Measurements from ENCODE around the gene EIF3I.
"Not testable (repeated sequence)": the region's sequence is repeated elsewhere in the genome, so short reads cannot be mapped to it uniquely, and the experiment has no call there.

Gene EIF3I

GRCh38 chr1:32232558-32233304 lies 10.5 kb downstream of the EIF3I start:
- no peak for DNase-seq (ENCODE audit: low read depth)

GRCh38 chr1:32234792-32235191 lies 12.6 kb downstream of the EIF3I start:
- no peak for DNase-seq (ENCODE audit: low read depth)

GRCh38 chr1:32239337-32239736 lies 17.1 kb downstream of the EIF3I start:
- DNase-seq (ENCODE audit: low read depth): no peak

GRCh38 chr1:32239790-32240139 lies 17.6 kb downstream of the EIF3I start:
- DNase-seq (ENCODE audit: low read depth): no peak

- no peak for DNase-seq (ENCODE audit: low read depth)
Measured at GRCh38 chr1:32240140-32240951, 18.1 kb downstream of the EIF3I start.

- no peak for DNase-seq (ENCODE audit: low read depth)
Measured at GRCh38 chr1:32241001-32241763, 19.0 kb downstream of the EIF3I start.

- DNase-seq (ENCODE audit: low read depth): no peak
Measured at GRCh38 chr1:32242341-32242851, 20.2 kb downstream of the EIF3I start.

- DNase-seq (ENCODE audit: low read depth): peak; percentile 93
Measured at GRCh38 chr1:32246888-32247273, 24.7 kb downstream of the EIF3I start, which contains the start of gene FAM167B. Gene FAM167B, plus strand, starts transcription at chr1:32247222. Its CDS starts 200 bp downstream, at chr1:32247422.

- no peak for DNase-seq (ENCODE audit: low read depth)
Measured at GRCh38 chr1:32247452-32247851, 25.2 kb downstream of the EIF3I start.

- DNase-seq (ENCODE audit: low read depth): no peak
Measured at GRCh38 chr1:32247983-32248889, 26.0 kb downstream of the EIF3I start.

- no peak for DNase-seq (ENCODE audit: low read depth)
Measured at GRCh38 chr1:32249831-32250525, 27.8 kb downstream of the EIF3I start.

GRCh38 chr1:32250893-32251716 lies 28.9 kb downstream of the EIF3I start, which contains the start of gene LCK:
Gene LCK, plus strand, starts transcription at chr1:32251265. Its CDS starts 23,065 bp downstream, at chr1:32274330.
- DNase-seq (ENCODE audit: low read depth): no peak

- DNase-seq (ENCODE audit: low read depth): no peak
Measured at GRCh38 chr1:32255072-32256071, 33.2 kb downstream of the EIF3I start.

GRCh38 chr1:32256473-32257226 lies 34.4 kb downstream of the EIF3I start:
- DNase-seq (ENCODE audit: low read depth): no peak

GRCh38 chr1:32257227-32257508 lies 35.0 kb downstream of the EIF3I start:
- DNase-seq (ENCODE audit: low read depth): no peak

- not testable (repeated sequence) for DNase-seq (ENCODE audit: low read depth)
Measured at GRCh38 chr1:32263236-32263593, 41.0 kb downstream of the EIF3I start.

- no peak for DNase-seq (ENCODE audit: low read depth)
Measured at GRCh38 chr1:32263744-32264143, 41.5 kb downstream of the EIF3I start.

GRCh38 chr1:32265846-32266245 lies 43.6 kb downstream of the EIF3I start:
- DNase-seq (ENCODE audit: low read depth): no peak
